HS-27A (cell line): ENCODE results near the gene MCOLN2.
"Not testable (repeated sequence)": the region's sequence is repeated elsewhere in the genome, so short reads cannot be mapped to it uniquely, and the experiment has no call there.

Source experiments
- DNase-seq: peaks from one replicate; pipeline ENCODE4 v3.0.0-alpha.2; 2012; ENCODE audit warnings: low read depth, missing footprints

MCOLN2 gene

DNA sequence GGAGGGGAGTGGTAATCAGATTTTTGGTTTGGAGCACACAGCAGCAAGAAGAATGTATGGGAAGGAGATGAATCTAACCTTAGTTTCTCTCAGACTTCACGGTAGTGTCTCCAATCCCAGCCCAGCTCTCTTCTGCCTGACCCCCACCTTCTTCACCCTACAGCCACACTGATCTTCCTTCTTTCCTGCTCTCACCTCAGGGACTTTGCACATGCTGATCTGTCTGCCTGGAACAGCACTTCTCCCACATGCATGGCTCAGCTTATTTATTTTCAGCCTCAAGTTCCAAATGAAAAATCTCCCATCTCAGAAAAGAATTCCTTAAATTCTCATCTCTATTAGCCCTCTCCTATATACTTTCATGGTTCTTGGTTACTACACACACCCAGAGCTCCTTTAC is 55.1 kb downstream of the MCOLN2 start:
- DNase-seq, result no peak

DNA sequence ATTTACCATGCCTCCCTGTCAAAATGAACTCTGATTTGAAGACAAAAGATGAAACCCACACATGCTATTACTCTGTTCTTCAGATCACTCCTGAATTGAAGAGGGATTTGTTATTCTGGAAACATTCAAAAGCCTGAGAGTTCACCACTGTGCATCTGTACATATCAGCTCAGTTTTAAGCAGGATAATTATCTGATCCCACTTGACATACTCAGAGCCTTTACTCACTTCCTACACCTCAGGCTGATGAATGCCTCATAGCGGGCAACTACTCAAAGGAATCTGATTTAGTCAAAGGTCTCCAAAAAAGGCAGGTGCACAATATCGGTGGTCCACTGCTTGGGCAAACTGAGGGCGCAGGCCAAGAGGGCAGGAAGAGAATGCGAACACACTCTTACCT is 56.4 kb downstream of the MCOLN2 start:
- no peak for DNase-seq

GRCh38 chr1:84939761-84940160 is 57.2 kb downstream of the MCOLN2 start:
- DNase-seq, result no peak

- no peak for DNase-seq
These were observed 57.8 kb downstream of the MCOLN2 start for GRCh38 chr1:84939151-84939550.

- DNase-seq, result peak; percentile 48
These were observed 60.6 kb downstream of the MCOLN2 start for GRCh38 chr1:84936116-84936810.

- no peak for DNase-seq
These were observed 63.8 kb downstream of the MCOLN2 start for GRCh38 chr1:84933011-84933611.

DNA sequence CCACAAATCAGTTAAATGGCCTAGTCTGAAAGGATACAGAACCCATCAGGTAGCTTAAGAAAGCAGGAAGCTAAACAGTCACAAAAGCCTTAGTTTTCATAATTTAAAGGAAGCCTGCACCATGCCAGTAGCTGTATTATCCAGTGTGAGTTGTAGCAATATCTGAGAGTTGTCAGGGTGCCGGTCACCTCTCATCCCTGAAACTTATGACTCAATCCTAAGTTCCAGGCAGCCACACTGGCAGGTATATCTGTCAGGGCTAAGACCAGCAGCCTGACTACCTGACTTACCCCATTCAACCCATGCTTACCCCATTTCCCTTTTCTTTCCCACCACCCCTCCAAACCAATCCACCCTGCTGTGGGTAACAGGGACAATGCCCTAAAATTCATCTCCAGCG is 66.1 kb downstream of the MCOLN2 start:
- no peak for DNase-seq

DNA sequence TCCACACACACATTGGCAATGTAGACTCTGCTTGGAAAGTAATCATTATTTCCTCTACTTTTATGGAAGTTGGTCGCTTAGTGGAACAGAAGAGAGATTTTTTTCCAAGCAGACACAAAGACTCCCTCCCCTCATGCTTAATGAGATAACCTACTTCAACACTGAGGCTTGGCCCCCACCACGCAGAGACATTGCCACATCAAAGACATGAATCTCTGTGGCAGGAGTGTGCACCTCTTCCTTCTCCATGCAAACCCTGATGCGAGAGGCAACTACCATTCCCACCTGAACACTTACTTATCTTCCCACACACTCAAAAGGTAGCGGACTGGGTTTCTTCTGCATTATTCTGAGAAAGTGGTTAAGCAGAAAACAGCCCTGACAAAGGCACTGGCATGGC is 66.6 kb downstream of the MCOLN2 start:
- no peak for DNase-seq

DNA sequence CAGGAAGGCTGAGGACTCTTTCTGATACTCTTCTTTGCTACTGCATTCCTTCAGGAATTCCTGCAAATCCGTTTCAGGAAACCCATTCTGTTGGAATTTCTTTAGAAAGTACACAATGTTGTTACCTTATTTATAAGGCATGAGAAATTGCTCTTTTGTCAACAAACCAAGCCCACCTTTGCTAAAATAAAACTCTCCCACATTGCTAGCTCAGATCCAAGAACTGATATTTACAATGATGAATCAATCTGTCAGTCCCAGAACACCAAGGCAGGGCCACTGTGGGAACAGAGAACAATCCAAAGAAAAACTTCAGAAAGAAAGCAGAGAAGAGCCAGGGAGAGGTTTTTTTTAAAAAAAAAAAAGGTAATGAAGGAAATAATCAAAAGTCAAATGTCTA is 67.3 kb downstream of the MCOLN2 start:
- DNase-seq, result no peak

DNA sequence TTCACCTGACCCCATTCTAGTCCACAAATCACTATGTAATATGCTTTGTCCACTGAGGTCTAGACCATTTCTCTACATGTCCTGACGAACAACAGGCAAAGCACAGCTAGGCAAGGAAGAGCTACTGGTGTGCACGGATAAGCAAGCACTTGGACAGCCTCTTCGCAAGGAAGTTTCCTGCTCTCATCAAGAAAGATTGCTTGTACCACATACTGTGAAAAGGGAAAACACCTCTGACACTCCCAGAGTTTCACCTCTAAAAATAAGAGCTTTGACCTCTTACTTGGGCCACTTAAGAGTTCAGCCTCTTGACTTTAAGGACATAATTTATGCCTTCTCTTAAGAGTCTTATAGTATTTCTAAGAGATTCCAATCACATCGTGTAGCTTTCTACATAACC is 67.9 kb downstream of the MCOLN2 start:
- no peak for DNase-seq

DNA sequence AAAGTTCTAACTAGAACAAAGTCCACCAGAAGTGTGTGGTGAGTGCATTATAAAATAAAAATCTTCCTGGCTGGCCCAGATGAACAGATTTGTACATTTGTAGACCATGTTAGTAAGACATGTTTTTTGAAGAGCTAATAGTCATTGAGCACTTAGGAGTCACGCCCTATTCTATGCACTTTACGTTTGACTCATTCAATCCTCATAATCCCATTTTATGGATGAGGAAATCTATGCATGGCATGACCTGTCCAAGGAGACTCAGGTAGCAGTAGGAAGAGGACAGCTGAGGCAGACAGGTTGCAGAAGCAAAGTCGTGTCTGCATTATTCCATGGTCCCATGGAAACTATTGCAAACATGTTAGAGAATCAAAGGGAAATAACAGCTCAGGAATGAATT is 73.6 kb downstream of the MCOLN2 start:
- no peak for DNase-seq

DNA sequence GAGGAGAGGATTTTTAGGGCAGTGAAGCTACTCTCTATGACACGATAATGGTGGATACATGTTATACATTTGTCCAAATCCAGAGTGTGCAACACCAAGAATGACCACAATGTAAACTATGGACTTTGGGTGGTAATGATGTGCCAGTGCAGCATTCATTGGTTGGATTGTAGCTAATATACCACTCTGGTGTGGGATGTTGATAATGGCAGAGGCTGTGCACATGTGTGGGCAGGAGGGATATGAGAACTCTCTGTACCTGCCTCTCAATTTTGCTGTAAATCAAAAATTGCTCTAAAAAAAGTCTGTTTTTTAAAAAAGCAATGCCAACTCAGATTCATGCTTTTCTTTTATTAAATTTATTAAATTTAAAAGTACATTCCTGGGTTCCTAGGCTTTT is 76.8 kb downstream of the MCOLN2 start:
- DNase-seq, result no peak

- no peak for DNase-seq
These were observed 77.4 kb downstream of the MCOLN2 start for GRCh38 chr1:84919461-84919970.

GRCh38 chr1:84918726-84919336 is 78.1 kb downstream of the MCOLN2 start:
- DNase-seq, result no peak

- no peak for DNase-seq
These were observed 80.0 kb downstream of the MCOLN2 start for GRCh38 chr1:84916897-84917296.

- DNase-seq, result no peak
These were observed 83.4 kb downstream of the MCOLN2 start for GRCh38 chr1:84913555-84913892.

GRCh38 chr1:84912726-84913554 is 84.0 kb downstream of the MCOLN2 start:
- DNase-seq, result no peak

GRCh38 chr1:84908746-84909464 is 88.0 kb downstream of the MCOLN2 start:
- not testable (repeated sequence) for DNase-seq

- DNase-seq, result no peak
These were observed 89.7 kb downstream of the MCOLN2 start for GRCh38 chr1:84907095-84907827.

- not testable (repeated sequence) for DNase-seq
These were observed 94.2 kb downstream of the MCOLN2 start for GRCh38 chr1:84902727-84903126.

DNA sequence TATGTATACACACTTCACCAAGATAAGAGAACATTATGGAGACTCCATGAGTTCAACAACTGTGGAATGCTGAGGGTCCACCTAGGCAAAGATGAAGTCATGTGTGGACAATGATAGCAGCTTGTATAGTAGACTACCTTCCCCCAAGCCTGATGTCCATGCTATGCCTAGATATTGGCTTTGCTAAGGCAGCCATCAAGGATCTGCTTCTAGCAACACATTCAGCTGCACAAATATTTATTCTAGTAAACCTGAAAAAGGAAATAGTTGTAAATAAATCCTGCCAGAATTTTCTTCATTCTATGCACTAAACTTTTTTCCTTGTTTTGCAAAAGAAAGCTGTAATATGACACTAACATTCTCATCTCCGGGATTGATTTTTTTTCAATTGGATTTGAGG is 96.9 kb downstream of the MCOLN2 start:
- no peak for DNase-seq
